Astrocyte (in vitro differentiated cells and primary cell): ENCODE measurements around the gene TNFAIP2. TPM values are rescaled to one million over a fixed set of nuclear protein-coding genes. Genes with fewer than 3 reads are reported as not detected.

Experiments used
- DNase-seq: peaks from one replicate; pipeline ENCODE4 v3.0.0-alpha.2; 2010; ENCODE audit warnings: low read depth
- FAIRE-seq: peaks from 2 replicates; lab custom pipeline; 2011; peaks lifted over from hg19 to GRCh38; lab: Jason Lieb, UNC
- H2AFZ ChIP-seq: 2 replicates; pipeline ENCODE4 v1.6.0; 2012; ENCODE audit warnings: low read depth, low read length, inconsistent platforms
- H3K27ac ChIP-seq: 2 replicates; pipeline ENCODE4 v1.5.1; 2011; ENCODE audit warnings: low read depth, low read length, inconsistent platforms
- H3K27me3 ChIP-seq: 2 replicates; pipeline ENCODE4 v1.6.0; 2011; ENCODE audit warnings: low read length, inconsistent platforms; ENCODE audit not compliant: insufficient read depth
- H3K36me3 ChIP-seq: 2 replicates; pipeline ENCODE4 v1.5.1; 2011; ENCODE audit warnings: low read length, inconsistent platforms; ENCODE audit not compliant: insufficient read depth
- H3K4me1 ChIP-seq: 2 replicates; pipeline ENCODE4 v1.5.1; 2011; ENCODE audit warnings: low read length, inconsistent platforms; ENCODE audit not compliant: insufficient read depth
- H3K4me2 ChIP-seq: 2 replicates; pipeline ENCODE4 v1.6.0; 2012; ENCODE audit warnings: low read length, inconsistent platforms
- H3K4me3 ChIP-seq: 2 replicates; pipeline ENCODE4 v1.5.1; 2011; ENCODE audit warnings: low read depth, mild to moderate bottlenecking, low read length, inconsistent platforms; ENCODE audit not compliant: insufficient read depth
- H3K79me2 ChIP-seq: 2 replicates; pipeline ENCODE4 v1.6.0; 2012; ENCODE audit warnings: mild to moderate bottlenecking, low read length, inconsistent platforms; ENCODE audit not compliant: insufficient read depth
- H3K9ac ChIP-seq: 2 replicates; pipeline ENCODE4 v1.6.0; 2012; ENCODE audit warnings: mild to moderate bottlenecking, low read length, inconsistent platforms
- H3K9me3 ChIP-seq: 2 replicates; pipeline ENCODE4 v1.5.1; 2012; ENCODE audit warnings: low read depth, mild to moderate bottlenecking, low read length, inconsistent platforms; ENCODE audit not compliant: insufficient read depth
- H4K20me1 ChIP-seq: 2 replicates; pipeline ENCODE4 v1.6.0; 2012; ENCODE audit warnings: low read length, inconsistent platforms; ENCODE audit not compliant: insufficient read depth
- H3K27ac Mint-ChIP-seq: one replicate; pipeline ENCODE4 v1.8.0; 2021; ENCODE audit warnings: mild to moderate bottlenecking, mixed read lengths; ENCODE audit not compliant: unreplicated experiment
- H3K27me3 Mint-ChIP-seq: one replicate; pipeline ENCODE4 v1.8.0; 2021; ENCODE audit warnings: low read depth, mixed read lengths; ENCODE audit not compliant: unreplicated experiment
- H3K36me3 Mint-ChIP-seq: one replicate; pipeline ENCODE4 v1.8.0; 2021; ENCODE audit warnings: low read depth, mixed read lengths; ENCODE audit not compliant: unreplicated experiment
- H3K4me1 Mint-ChIP-seq: one replicate; pipeline ENCODE4 v1.8.0; 2021; ENCODE audit warnings: low read depth, mixed read lengths; ENCODE audit not compliant: unreplicated experiment
- H3K4me3 Mint-ChIP-seq: one replicate; pipeline ENCODE4 v1.8.0; 2021; ENCODE audit warnings: mild to moderate bottlenecking, moderate library complexity, mixed read lengths; ENCODE audit not compliant: unreplicated experiment
- H3K9me3 Mint-ChIP-seq: one replicate; pipeline ENCODE4 v1.8.0; 2021; ENCODE audit warnings: mild to moderate bottlenecking, mixed read lengths; ENCODE audit not compliant: unreplicated experiment
- CTCF ChIP-seq: IDR thresholded peaks from 2 replicates; pipeline ENCODE4 v1.5.1; 2011; ENCODE audit warnings: low read depth, mild to moderate bottlenecking, inconsistent platforms, low read length, moderate library complexity; ENCODE audit not compliant: insufficient read depth
- EZH2 ChIP-seq: IDR thresholded peaks from 2 replicates; pipeline ENCODE4 v1.6.1; 2012; ENCODE audit warnings: mild to moderate bottlenecking, low read length, inconsistent platforms; ENCODE audit not compliant: insufficient read depth
- total RNA-seq: library from RNA; stranded (reverse); gene quantifications from 2 replicates; pipeline ENCODE4 v1.2.1, GENCODE V29; 2021

TNFAIP2 gene
- total RNA-seq, 1 donor from 2014 or later: 29.5 TPM

DNA sequence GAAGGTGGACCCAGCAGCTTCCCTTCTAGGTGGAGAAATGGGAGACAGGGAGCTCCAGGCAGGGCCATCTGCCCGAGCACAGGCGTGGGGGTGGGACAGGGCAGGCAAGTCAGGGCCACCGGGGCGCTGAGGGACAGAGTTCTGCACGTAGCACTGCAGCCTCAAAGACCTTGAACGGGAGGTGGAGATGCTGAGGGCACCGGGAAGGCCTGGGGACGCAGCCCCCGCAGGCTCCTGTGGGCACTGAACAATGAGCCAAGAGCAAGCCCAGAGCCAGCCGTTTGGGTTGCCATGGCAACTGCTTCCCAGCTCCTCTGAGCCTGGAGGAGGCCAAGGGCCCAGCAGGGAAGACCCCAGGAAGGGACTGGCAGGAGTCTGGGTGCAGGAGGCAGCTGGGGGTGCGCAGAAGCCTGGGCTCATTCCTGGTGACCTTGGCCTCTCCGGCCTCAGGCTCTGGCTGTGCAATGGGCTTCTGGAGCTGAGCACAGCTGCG lies 35.9 kb upstream of the TNFAIP2 start:
- Histone ChIP-seq H2AFZ (no peak overlapping the region), H3K27me3 (peaks cover 13% of the 10 kb centered on the region), H3K4me1 (peaks cover 6% of the 10 kb centered on the region), H3K4me2 (no peak overlapping the region), H3K4me3 (no peak overlapping the region), H3K27ac (no peak overlapping the region), H4K20me1 (no peaks in the 10 kb centered on the region), H3K36me3 (no peaks in the 10 kb centered on the region), H3K9ac (no peak overlapping the region), H3K79me2 (no peaks in the 10 kb centered on the region), H3K9me3 (no peaks in the 10 kb centered on the region)
- no peaks in the 10 kb centered on the region for H3K9me3 Mint-ChIP-seq
- H3K4me1 Mint-ChIP-seq: no peaks in the 10 kb centered on the region
- H3K4me3 Mint-ChIP-seq: no peak overlapping the region
- H3K27me3 Mint-ChIP-seq: peaks cover 31% of the 10 kb centered on the region
- no peak for DNase-seq
- no peak for FAIRE-seq
- no peaks in the 10 kb centered on the region for H3K36me3 Mint-ChIP-seq
- H3K27ac Mint-ChIP-seq: no peak overlapping the region
- TF ChIP-seq CTCF: no peak
- TF ChIP-seq EZH2: no peak

GRCh38 chr14:103088921-103089320 lies 34.3 kb upstream of the TNFAIP2 start:
- no peak overlapping the region for H3K27ac Mint-ChIP-seq
- no peak for FAIRE-seq
- H3K4me2 ChIP-seq: no peak overlapping the region
- no peak overlapping the region for H2AFZ ChIP-seq
- no peaks in the 10 kb centered on the region for H3K4me1 Mint-ChIP-seq
- H4K20me1 ChIP-seq: no peaks in the 10 kb centered on the region
- H3K36me3 ChIP-seq: no peaks in the 10 kb centered on the region
- peaks cover 13% of the 10 kb centered on the region for H3K27me3 ChIP-seq
- H3K4me3 ChIP-seq: no peak overlapping the region
- H3K9me3 ChIP-seq: no peaks in the 10 kb centered on the region
- peaks cover 31% of the 10 kb centered on the region for H3K27me3 Mint-ChIP-seq
- no peak overlapping the region for H3K9ac ChIP-seq
- no peak for DNase-seq
- H3K4me3 Mint-ChIP-seq: no peak overlapping the region
- no peak overlapping the region for H3K27ac ChIP-seq
- no peaks in the 10 kb centered on the region for H3K9me3 Mint-ChIP-seq
- no peaks in the 10 kb centered on the region for H3K36me3 Mint-ChIP-seq
- no peaks in the 10 kb centered on the region for H3K79me2 ChIP-seq
- peaks cover 6% of the 10 kb centered on the region for H3K4me1 ChIP-seq
- TF ChIP-seq CTCF (no peak), EZH2 (no peak)
